T-helper 17 cell (primary cell): ENCODE measurements around the gene STON2. TPM values are rescaled to one million over a fixed set of nuclear protein-coding genes. Genes with fewer than 3 reads are reported as not detected.
A peak's percentile ranks its signal among the peaks of the same experiment; 100 is the strongest.

Source experiments
- ATAC-seq: fragments of 150-1000 bp; cut with Tn5 transposase; 2 replicates; pipeline ENCODE4 v1.10.0; 2021; ENCODE audit warnings: mild to moderate bottlenecking, moderate library complexity
- DNase-seq, 3 donors: peaks; one replicate each; pipeline versions ENCODE4 v3.0.0 to v3.0.0-alpha.2; 2020 to 2021
- H3K9me3 ChIP-seq: one replicate; pipeline ENCODE4 v1.7.0; 2013; ENCODE audit warnings: low read length, mild to moderate bottlenecking; ENCODE audit not compliant: control insufficient read depth, poor library complexity, severe bottlenecking
- H3K27ac Mint-ChIP-seq: one replicate; pipeline ENCODE4 v1.8.0; 2022; ENCODE audit warnings: mild to moderate bottlenecking, moderate library complexity, mixed read lengths
- H3K27me3 Mint-ChIP-seq: one replicate; pipeline ENCODE4 v1.8.0; 2022; ENCODE audit warnings: mixed read lengths
- H3K36me3 Mint-ChIP-seq: one replicate; pipeline ENCODE4 v1.8.0; 2022; ENCODE audit warnings: low read depth, mixed read lengths
- H3K4me1 Mint-ChIP-seq: one replicate; pipeline ENCODE4 v1.8.0; 2022; ENCODE audit warnings: mild to moderate bottlenecking, mixed read lengths
- H3K4me3 Mint-ChIP-seq: one replicate; pipeline ENCODE4 v1.8.0; 2022; ENCODE audit warnings: mild to moderate bottlenecking, moderate library complexity, mixed read lengths
- total RNA-seq, 4 donors: library from RNA in 2 of 4; stranded (reverse) in 2 of 4; gene quantifications; one replicate each; pipeline ENCODE4 v1.2.3 and lab custom pipeline; 2022 to 2026

STON2 gene
- total RNA-seq, 2 donors from 2014 or later, result 2.3 to 51.1 TPM

DNA sequence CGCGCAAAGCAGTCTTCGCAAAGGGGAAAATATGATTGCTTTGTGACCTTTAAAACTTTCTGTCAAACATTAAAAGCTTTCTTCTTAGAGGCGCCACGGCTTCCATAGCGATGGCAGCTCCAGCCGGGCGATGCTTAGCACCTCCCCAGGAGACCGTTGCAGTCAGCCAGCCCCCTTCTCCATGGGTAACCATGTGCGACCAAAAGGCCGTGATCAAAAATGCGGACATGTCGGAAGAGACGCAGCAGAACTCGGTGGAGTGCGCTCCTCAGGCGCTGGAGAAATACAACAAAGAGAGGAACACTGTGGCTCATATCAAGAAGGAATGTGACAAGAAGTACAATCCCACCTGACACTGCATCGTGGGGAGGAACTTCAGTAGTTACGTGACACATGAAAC lies 12.7 kb upstream of the STON2 start:
- Mint-ChIP-seq H3K4me3 (no peak overlapping the region), H3K4me1 (no peaks in the 10 kb centered on the region), H3K27ac (no peak overlapping the region), H3K36me3 (no peaks in the 10 kb centered on the region), H3K27me3 (peaks cover 27% of the 10 kb centered on the region)
- H3K9me3 ChIP-seq, result no peaks in the 10 kb centered on the region
- ATAC-seq (no peak), DNase-seq (no peak)

DNA sequence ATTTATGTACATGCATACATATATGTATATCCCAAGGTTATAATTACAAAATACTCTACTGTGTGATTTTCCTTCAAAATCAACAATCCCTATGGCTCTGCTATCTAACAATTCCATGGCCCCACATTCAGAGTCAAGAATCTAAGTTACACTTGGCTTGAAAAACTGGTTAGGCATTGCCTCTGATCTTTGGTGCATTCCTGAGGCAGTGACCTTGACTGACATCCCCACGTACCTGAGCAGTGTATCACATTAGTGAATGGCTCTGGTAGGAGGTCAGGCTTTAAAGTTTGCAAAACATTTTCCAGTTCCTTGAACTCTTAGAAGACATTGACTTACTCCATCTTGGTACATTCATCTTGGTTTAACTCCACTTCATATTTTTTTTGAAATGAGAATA lies 8.5 kb upstream of the STON2 start:
- Mint-ChIP-seq H3K4me1 (no peaks in the 10 kb centered on the region), H3K36me3 (no peaks in the 10 kb centered on the region), H3K27ac (no peak overlapping the region), H3K4me3 (no peak overlapping the region), H3K27me3 (peaks cover 36% of the 10 kb centered on the region)
- ATAC-seq (no peak), DNase-seq (no peak)
- H3K9me3 ChIP-seq, result no peaks in the 10 kb centered on the region

DNA sequence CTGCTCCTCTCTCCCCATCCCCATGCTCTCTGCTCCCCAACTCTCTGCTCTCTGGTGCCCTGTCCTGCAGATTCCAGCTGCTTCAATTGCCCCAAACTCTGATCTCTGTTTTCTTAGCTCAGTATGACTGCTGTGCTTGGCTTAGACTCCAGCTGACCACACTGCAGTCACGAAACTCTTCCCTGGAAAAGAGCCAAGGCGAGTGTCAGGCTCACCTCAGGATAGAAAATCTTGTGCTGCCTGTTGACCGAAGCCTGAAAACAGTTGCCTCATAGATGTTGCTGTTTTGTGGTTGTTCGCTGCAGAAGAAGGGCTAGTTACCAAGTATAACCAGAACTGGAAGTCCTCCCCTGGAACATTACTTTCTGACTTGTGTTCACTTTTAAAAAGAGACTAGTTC lies 6.7 kb upstream of the STON2 start:
- no peaks in the 10 kb centered on the region for H3K9me3 ChIP-seq
- no peak overlapping the region for H3K4me3 Mint-ChIP-seq
- H3K27ac Mint-ChIP-seq, result no peak overlapping the region
- H3K4me1 Mint-ChIP-seq, result peaks cover under 1% of the 10 kb centered on the region
- no peaks in the 10 kb centered on the region for H3K36me3 Mint-ChIP-seq
- no peak for ATAC-seq
- H3K27me3 Mint-ChIP-seq, result peaks cover 39% of the 10 kb centered on the region
- no peak for DNase-seq

DNA sequence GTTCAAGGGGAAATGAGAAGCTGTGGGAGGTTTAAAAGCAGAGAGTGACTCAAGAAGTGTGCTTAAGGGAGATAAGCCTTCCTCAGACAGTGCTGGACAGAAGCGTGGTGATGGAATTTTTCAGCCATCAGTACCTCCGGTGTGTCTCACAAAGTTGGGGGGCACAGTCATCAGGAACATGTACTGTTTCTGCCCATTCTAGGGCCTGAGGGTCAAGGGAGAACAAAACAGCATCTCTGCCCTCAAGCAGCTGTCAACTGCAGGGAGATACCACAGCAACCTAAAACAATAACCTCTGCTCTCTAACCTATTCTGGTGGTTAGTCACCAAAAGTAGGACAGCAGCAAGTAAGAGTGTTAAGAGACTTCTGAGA lies 2.0 kb upstream of the STON2 start:
- Mint-ChIP-seq H3K27ac (peak overlapping the region; percentile 1), H3K27me3 (peaks cover 26% of the 10 kb centered on the region), H3K4me1 (peaks cover 4% of the 10 kb centered on the region), H3K4me3 (no peak overlapping the region), H3K36me3 (no peaks in the 10 kb centered on the region)
- ATAC-seq (no peak), DNase-seq (no peak)
- no peaks in the 10 kb centered on the region for H3K9me3 ChIP-seq

DNA sequence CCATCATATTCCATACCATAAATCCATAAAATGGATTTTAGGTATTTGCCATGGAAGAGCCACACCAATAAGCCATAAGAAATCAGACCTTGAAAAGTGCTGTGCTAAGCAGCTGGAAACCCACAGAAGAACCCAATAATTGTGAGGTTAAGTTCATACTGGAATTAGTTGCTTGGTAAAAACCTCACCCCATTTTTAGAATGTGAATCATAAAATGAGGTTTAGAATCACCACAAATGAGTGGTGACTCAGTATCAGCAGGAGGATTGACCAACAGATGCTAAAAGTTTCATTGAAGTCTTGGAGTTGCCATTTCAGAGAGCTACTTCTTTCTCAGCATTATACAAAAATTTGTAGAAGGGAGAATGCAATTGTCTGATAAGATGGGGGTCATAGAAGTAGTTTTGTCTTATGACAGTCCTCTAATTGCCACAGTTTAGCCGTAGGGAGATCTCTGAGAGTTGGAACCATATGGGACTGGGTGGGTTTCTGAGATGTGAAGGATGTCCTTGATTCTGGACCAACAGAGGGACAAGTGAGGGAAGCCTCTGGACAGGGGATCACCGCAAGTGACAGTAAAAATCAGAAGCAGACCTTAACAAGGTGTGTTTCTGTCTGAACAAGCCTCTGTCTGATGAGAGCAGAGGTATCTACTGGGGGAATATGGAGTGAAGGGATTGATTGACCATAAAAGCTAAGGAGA lies 1.4 kb upstream of the STON2 start:
- no peaks in the 10 kb centered on the region for H3K9me3 ChIP-seq
- ATAC-seq (no peak), DNase-seq (no peak)
- H3K27ac Mint-ChIP-seq, result peak overlapping the region; percentile 1
- H3K36me3 Mint-ChIP-seq, result no peaks in the 10 kb centered on the region
- H3K27me3 Mint-ChIP-seq, result peaks cover 21% of the 10 kb centered on the region
- peaks cover 4% of the 10 kb centered on the region for H3K4me1 Mint-ChIP-seq
- no peak overlapping the region for H3K4me3 Mint-ChIP-seq

DNA sequence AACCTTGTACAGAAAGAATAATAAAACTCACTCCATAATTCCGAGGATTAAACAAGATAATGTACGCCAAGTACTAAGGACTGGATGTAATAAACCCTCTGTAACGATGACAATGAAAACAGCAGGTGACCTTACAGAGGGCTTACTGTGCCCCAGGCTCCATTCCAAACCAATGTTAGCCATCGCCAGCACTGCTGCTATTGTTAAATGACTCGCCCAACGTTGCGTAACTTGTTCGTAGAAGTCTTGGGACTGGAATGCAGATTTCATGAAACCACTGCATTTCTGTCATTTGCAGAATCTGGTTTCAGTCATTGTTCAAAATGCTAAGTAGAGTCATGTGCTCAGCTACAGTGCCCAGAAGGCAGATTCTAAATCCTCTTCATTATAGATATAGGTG lies 728 bp upstream of the STON2 start:
- Mint-ChIP-seq H3K36me3 (no peaks in the 10 kb centered on the region), H3K4me1 (peaks cover 4% of the 10 kb centered on the region), H3K27me3 (peaks cover 22% of the 10 kb centered on the region), H3K4me3 (no peak overlapping the region), H3K27ac (no peak overlapping the region)
- no peak for ATAC-seq
- no peak for DNase-seq
- H3K9me3 ChIP-seq, result no peaks in the 10 kb centered on the region

DNA sequence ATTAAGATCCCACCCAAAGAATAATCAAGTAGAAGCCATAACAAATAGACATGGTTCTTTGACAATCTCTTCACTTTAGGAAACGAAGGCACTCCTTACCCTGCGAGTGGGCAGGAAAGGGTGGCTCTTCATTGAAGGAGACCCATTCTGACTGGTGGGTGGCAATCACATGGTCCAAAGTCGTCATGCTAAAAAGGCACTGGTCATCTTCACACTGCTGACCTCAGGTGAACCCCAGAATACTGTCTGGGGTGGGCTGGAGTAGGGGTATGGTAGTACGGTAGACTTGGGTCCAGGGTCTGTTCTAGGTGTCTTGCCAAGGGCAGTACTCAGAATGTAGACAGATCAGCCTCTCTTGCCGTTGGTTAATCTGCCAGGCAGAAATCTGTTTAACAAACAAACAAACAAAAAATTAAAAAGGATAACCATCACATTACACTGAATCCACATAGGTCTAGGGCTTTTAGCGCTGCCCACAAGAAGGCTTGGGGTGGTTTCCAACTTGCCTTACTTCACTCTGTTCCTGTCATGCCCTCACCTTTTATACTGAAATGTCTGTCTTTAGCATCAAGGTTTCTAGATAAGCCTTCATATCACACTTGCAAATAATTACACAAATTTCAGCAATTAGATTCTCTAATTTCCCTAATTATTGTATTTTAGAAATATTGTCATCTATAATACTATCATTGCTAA lies 1.8 kb downstream of the STON2 start:
- no peaks in the 10 kb centered on the region for H3K36me3 Mint-ChIP-seq
- ATAC-seq (no peak), DNase-seq (no peak)
- peaks cover 24% of the 10 kb centered on the region for H3K27me3 Mint-ChIP-seq
- peaks cover 4% of the 10 kb centered on the region for H3K4me1 Mint-ChIP-seq
- no peak overlapping the region for H3K4me3 Mint-ChIP-seq
- no peak overlapping the region for H3K27ac Mint-ChIP-seq
- no peaks in the 10 kb centered on the region for H3K9me3 ChIP-seq

DNA sequence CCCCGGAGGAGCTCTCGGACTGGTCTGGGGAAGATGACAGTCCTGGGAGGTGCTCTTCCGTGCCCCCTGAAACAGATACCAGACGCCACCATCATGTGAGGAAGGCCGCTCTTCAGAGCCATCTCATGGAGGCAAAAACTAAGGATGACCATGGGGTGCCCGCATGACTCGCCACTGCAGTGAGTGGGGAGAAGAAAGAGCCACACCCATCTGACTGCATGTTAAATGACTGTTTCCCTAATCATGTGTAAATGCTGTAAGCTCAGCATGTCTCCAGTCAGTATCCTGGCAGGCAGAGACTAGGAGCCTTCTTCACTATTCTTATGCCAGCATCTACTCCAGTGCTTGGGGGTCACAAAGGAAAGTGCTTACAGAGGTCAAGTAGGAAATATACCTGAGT lies 4.0 kb downstream of the STON2 start:
- no peak overlapping the region for H3K4me3 Mint-ChIP-seq
- H3K27ac Mint-ChIP-seq, result no peak overlapping the region
- H3K27me3 Mint-ChIP-seq, result peaks cover 21% of the 10 kb centered on the region
- H3K9me3 ChIP-seq, result no peaks in the 10 kb centered on the region
- H3K4me1 Mint-ChIP-seq, result no peaks in the 10 kb centered on the region
- ATAC-seq (no peak), DNase-seq (no peak)
- no peaks in the 10 kb centered on the region for H3K36me3 Mint-ChIP-seq

DNA sequence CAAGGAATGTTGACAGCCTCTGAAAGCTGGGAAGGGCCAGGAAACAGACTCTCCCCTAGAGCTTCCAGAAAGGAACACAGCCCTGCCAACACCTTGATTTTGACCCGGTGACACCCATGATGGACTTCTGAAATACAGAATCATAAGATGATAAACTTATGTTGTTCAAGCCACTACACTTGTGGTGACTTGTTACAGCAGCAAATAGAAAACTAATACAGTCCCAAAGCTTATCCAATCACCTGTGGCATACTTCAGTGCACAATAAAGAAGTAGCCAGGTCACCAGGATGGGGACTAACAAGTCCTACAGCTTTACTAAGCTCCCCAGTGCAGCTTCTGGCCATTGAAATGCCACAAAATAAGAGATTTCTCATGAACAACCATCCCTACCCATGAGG lies 5.4 kb downstream of the STON2 start:
- DNase-seq (no peak), ATAC-seq (no peak)
- Mint-ChIP-seq H3K4me1 (no peaks in the 10 kb centered on the region), H3K4me3 (no peak overlapping the region), H3K36me3 (no peaks in the 10 kb centered on the region), H3K27ac (no peak overlapping the region), H3K27me3 (peaks cover 19% of the 10 kb centered on the region)
- no peaks in the 10 kb centered on the region for H3K9me3 ChIP-seq

DNA sequence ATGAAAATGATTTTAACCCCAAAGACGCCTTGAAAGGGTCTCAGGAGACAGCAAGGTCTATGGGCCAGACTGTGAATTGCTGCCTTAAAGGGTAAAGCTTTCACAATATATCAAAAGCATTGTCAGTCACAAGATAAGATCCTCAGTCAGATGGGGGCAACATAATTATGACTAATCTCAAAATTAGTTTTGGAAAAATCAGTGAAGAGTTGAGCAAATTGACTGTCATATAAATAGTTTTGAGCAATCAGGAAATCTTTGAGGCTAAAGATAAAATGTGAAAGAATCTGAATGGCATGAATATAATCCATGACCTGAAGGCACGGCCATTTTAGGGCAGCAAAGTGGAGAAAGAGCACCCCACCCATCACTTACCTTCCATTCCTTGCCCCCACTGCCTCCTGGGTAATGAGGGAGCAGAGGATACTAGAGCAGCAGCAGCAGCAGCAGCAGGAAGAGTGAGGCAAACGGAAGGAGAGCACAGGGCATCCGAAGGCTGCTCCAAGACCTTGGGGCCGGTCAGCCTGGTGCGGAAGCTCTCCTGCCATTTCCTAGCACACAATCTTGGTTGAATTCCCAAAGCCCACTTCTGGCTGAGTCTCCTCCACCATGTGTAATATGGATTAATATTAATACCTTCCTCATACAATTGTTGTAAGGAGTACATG lies 7.0 kb downstream of the STON2 start:
- ATAC-seq (no peak), DNase-seq (no peak)
- no peak overlapping the region for H3K4me3 Mint-ChIP-seq
- peaks cover 4% of the 10 kb centered on the region for H3K36me3 Mint-ChIP-seq
- peaks cover 26% of the 10 kb centered on the region for H3K27me3 Mint-ChIP-seq
- no peak overlapping the region for H3K27ac Mint-ChIP-seq
- no peaks in the 10 kb centered on the region for H3K4me1 Mint-ChIP-seq
- no peaks in the 10 kb centered on the region for H3K9me3 ChIP-seq

DNA sequence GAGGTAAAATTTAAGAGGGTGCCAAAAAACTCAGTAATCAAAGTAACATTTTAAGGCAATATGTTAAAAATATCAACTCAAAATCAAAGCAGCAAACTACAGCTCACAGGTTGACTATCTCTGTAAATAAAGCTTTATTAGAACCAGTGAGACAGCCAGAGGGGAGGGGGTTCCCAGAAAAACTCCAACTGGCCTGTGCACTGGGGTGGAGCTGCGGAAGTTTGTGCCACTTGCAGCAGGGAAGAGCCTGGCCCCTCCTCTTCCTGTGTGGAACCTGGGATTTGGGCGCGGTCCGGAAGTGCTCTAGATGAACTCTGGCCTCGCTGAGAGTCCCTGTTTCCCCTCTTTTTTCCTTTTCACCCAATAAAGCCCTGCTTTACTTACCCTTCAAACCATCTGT lies 8.1 kb downstream of the STON2 start:
- Mint-ChIP-seq H3K4me1 (no peaks in the 10 kb centered on the region), H3K4me3 (no peak overlapping the region), H3K27ac (no peak overlapping the region), H3K36me3 (peaks cover 4% of the 10 kb centered on the region), H3K27me3 (peaks cover 26% of the 10 kb centered on the region)
- no peaks in the 10 kb centered on the region for H3K9me3 ChIP-seq
- no peak for ATAC-seq
- no peak for DNase-seq

DNA sequence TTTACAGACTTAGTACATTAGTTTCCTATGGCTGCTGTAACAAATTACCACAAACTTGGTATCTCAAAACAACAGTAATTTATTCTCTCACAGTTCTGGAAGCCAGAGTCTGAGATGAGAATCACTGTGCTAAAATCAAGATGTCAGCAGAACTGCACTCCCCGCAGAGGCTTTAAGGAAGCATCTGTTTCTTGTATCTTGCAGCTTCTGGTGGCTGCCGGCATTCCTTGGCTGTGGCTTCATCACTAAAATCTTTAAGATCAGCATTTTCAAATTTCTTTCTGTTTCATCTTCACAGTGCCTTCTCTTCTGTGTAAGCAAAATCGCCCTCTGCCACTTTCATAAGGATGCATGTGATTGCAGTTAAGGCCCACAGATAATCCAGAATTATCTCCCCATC lies 9.4 kb downstream of the STON2 start:
- Mint-ChIP-seq H3K36me3 (peaks cover 6% of the 10 kb centered on the region), H3K4me3 (no peak overlapping the region), H3K4me1 (no peaks in the 10 kb centered on the region), H3K27me3 (peaks cover 28% of the 10 kb centered on the region), H3K27ac (no peak overlapping the region)
- DNase-seq (no peak), ATAC-seq (no peak)
- no peaks in the 10 kb centered on the region for H3K9me3 ChIP-seq

DNA sequence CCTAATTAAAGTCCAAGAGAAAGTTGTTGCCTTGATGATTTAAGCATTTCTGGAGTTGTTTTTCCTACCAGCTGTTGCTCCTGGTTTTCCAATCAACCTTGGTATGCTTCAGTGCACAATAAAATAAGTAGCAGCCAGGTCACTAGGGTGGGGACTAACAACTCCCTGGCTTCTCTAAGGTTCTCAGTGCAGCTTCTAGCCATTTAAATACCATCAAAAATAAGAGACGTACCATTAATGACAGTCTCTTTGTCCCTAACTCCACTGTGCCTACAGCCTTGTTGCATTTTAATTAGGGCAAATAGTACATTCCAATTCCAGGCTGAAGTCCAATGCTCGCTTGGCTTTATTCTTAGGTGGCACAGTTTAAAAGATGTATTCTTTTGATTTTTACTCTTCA lies 11.8 kb downstream of the STON2 start:
- Mint-ChIP-seq H3K27ac (no peak overlapping the region), H3K4me3 (no peak overlapping the region), H3K36me3 (peaks cover 6% of the 10 kb centered on the region), H3K4me1 (no peaks in the 10 kb centered on the region), H3K27me3 (peaks cover 31% of the 10 kb centered on the region)
- DNase-seq, result no peak
- no peak for ATAC-seq
- no peaks in the 10 kb centered on the region for H3K9me3 ChIP-seq
